ENCODE data around the gene SMAP2.

The SMAP2 gene

DNA sequence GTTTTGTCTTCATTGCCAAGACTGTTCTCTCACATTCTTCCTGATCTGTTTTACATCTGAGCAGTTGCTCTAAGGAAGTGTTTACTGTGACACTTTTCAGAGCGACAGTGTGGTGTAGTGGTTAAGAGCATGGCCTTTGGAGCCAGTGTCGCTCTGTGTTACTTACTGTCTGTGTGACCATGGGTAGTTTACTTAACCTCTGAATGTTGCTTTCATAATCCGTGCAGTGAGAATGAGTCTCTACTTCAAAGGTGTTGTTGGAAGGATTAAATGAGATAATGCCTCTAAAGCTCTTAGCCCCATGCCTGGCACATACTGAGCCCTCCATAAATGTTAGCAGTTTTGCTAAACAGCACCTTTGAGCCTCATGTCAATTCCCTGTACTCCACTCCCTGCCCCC is 40.8 kb downstream of the SMAP2 start:
- Histone ChIP-seq H3K36me3 (ENCODE audit: control insufficient read depth in 1 of 2, insufficient read depth in 2 of 2, low read depth in 1 of 2, low read length in 2 of 2) (peaks cover 15 to 76% of the 10 kb centered on the region in 2 experiments), H3K18ac (ENCODE audit: low read depth in 1 of 2, low read length in 2 of 2) (no peak overlapping the region), H2AFZ (ENCODE audit: low read depth, low read length) (no peak overlapping the region), H3K4ac (ENCODE audit: low read depth in 1 of 2, low read length in 2 of 2) (no peak overlapping the region), H3K9me3 (ENCODE audit: control insufficient read depth, low read length) (no peaks in the 10 kb centered on the region), H2BK12ac (ENCODE audit: low read length in 2 of 2) (no peak overlapping the region), H3K4me1 (ENCODE audit: control insufficient read depth, insufficient read depth, low read depth, low read length) (no peaks in the 10 kb centered on the region), H3K79me1 (replicated peaks; ENCODE audit: low read length, poor library complexity, severe bottlenecking) (peaks cover 7% of the 10 kb centered on the region), H2BK15ac (ENCODE audit: low read depth, poor library complexity, severe bottlenecking) (no peak overlapping the region), H3K23ac (ENCODE audit: low read length in 2 of 2) (no peak overlapping the region), H3K9ac (ENCODE audit: low read length) (no peak overlapping the region), H3K27me3 (ENCODE audit: control insufficient read depth in 1 of 2, insufficient read depth in 1 of 2, low read length in 2 of 2) (no peaks in the 10 kb centered on the region), H4K91ac (ENCODE audit: low read length) (no peak overlapping the region), H2BK120ac (ENCODE audit: low read depth, low read length) (no peak overlapping the region), H4K8ac (ENCODE audit: low read length) (no peak overlapping the region), H3K27ac (ENCODE audit: low read length, poor library complexity, severe bottlenecking) (no peak overlapping the region), H3K14ac (ENCODE audit: low read length in 2 of 2) (no peak overlapping the region), H2AK5ac (ENCODE audit: low read length, severe bottlenecking) (no peak overlapping the region), H2BK5ac (ENCODE audit: low read depth, low read length, poor library complexity, severe bottlenecking) (no peak overlapping the region), H3K4me3 (ENCODE audit: insufficient read depth in 1 of 2, low read depth in 1 of 2, low read length in 2 of 2) (no peak overlapping the region), H3K4me2 (ENCODE audit: low read length, poor library complexity, severe bottlenecking) (no peak overlapping the region)
- DNase-seq, result no peak
- WGBS, result 100% methylated on average over 3 of the region's 3 CpGs

DNA sequence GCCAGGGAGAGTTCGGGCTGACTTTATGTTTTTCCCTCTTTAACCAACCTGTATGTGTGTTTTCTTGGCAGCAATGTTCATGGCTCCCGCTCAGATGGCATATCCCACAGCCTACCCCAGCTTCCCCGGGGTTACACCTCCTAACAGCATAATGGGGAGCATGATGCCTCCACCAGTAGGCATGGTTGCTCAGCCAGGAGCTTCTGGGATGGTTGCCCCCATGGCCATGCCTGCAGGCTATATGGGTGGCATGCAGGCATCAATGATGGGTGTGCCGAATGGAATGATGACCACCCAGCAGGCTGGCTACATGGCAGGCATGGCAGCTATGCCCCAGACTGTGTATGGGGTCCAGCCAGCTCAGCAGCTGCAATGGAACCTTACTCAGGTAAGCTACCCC is 43.2 kb downstream of the SMAP2 start:
- 98% methylated on average over 4 of the region's 4 CpGs for WGBS
- Histone ChIP-seq H3K79me1 (replicated peaks; ENCODE audit: low read length, poor library complexity, severe bottlenecking) (peaks cover 5% of the 10 kb centered on the region), H3K18ac (ENCODE audit: low read depth in 1 of 2, low read length in 2 of 2) (no peak overlapping the region), H2BK15ac (ENCODE audit: low read depth, poor library complexity, severe bottlenecking) (no peak overlapping the region), H3K27ac (ENCODE audit: low read length, poor library complexity, severe bottlenecking) (no peak overlapping the region), H3K9me3 (ENCODE audit: control insufficient read depth, low read length) (no peaks in the 10 kb centered on the region), H2BK120ac (ENCODE audit: low read depth, low read length) (no peak overlapping the region), H2AK5ac (ENCODE audit: low read length, severe bottlenecking) (no peak overlapping the region), H2AFZ (ENCODE audit: low read depth, low read length) (no peak overlapping the region), H3K4me1 (ENCODE audit: control insufficient read depth, insufficient read depth, low read depth, low read length) (no peaks in the 10 kb centered on the region), H4K8ac (ENCODE audit: low read length) (no peak overlapping the region), H3K23ac (ENCODE audit: low read length in 2 of 2) (no peak overlapping the region), H4K91ac (ENCODE audit: low read length) (no peak overlapping the region), H3K36me3 (ENCODE audit: control insufficient read depth in 1 of 2, insufficient read depth in 2 of 2, low read depth in 1 of 2, low read length in 2 of 2) (peaks cover 17 to 68% of the 10 kb centered on the region in 2 experiments), H3K4me2 (ENCODE audit: low read length, poor library complexity, severe bottlenecking) (no peak overlapping the region), H3K4ac (ENCODE audit: low read depth in 1 of 2, low read length in 2 of 2) (no peak overlapping the region), H3K9ac (ENCODE audit: low read length) (no peak overlapping the region), H2BK5ac (ENCODE audit: low read depth, low read length, poor library complexity, severe bottlenecking) (no peak overlapping the region), H3K27me3 (ENCODE audit: control insufficient read depth in 1 of 2, insufficient read depth in 1 of 2, low read length in 2 of 2) (no peaks in the 10 kb centered on the region), H3K14ac (ENCODE audit: low read length in 2 of 2) (no peak overlapping the region), H2BK12ac (ENCODE audit: low read length in 2 of 2) (no peak overlapping the region), H3K4me3 (ENCODE audit: insufficient read depth in 1 of 2, low read depth in 1 of 2, low read length in 2 of 2) (no peak overlapping the region)
- no peak for DNase-seq

DNA sequence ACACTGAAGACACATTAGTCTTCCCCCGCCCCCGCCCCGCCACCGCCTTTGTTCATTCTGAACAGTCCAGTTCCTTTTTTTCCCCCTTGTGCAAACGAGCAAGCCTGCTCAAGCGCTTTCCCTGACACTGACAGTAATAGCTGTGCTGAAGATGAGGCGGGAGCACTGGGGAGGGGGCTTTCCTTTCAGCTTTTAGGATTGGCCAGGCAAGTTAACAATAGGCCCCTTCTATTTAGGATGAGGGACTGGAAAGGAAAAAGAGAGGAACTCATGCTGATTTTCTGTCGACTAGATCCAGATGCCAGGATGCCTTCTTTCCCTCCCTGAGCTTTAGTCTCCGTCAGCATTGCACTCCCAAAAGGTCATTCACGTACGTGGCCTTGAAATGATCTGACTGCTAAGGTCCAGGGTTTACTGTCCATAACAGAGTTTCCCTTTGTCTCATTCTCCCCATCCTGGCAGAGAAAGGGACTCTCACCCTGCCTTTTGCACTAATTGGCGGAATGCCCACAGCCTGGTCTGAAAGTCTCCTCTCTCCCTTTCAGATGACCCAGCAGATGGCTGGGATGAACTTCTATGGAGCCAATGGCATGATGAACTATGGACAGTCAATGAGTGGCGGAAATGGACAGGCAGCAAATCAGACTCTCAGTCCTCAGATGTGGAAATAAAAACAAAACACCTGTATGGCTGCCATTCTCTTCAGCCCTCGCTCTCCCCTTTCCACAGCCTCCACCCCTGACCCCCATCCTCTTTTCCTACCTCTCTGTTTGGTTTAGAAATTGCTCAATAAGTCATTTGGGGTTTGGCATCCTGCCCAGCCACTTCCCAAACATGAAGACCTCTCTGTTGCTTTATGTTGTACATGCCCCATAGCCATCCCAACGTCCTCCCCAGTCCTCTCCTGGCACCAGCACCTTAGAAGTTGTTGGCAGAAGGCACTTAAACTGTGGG is 48.2 kb downstream of the SMAP2 start:
- H3K4ac ChIP-seq (ENCODE audit: low read depth in 1 of 2, low read length in 2 of 2), result no peak overlapping the region
- H3K18ac ChIP-seq (ENCODE audit: low read depth in 1 of 2, low read length in 2 of 2), result no peak overlapping the region
- no peaks in the 10 kb centered on the region for H3K9me3 ChIP-seq (ENCODE audit: control insufficient read depth, low read length)
- WGBS, result 88% methylated on average over 15 of the region's 15 CpGs
- no peak for DNase-seq
- H2BK120ac ChIP-seq (ENCODE audit: low read depth, low read length), result no peak overlapping the region
- H3K79me1 ChIP-seq (replicated peaks; ENCODE audit: low read length, poor library complexity, severe bottlenecking), result no peaks in the 10 kb centered on the region
- no peak overlapping the region for H3K4me2 ChIP-seq (ENCODE audit: low read length, poor library complexity, severe bottlenecking)
- H3K4me3 ChIP-seq (ENCODE audit: insufficient read depth in 1 of 2, low read depth in 1 of 2, low read length in 2 of 2), result no peak overlapping the region
- H4K91ac ChIP-seq (ENCODE audit: low read length), result no peak overlapping the region
- H2AFZ ChIP-seq (ENCODE audit: low read depth, low read length), result no peak overlapping the region
- no peak overlapping the region for H2AK5ac ChIP-seq (ENCODE audit: low read length, severe bottlenecking)
- H3K36me3 ChIP-seq (ENCODE audit: control insufficient read depth in 1 of 2, insufficient read depth in 2 of 2, low read depth in 1 of 2, low read length in 2 of 2), result peaks cover 12 to 71% of the 10 kb centered on the region in 2 experiments
- no peak overlapping the region for H2BK12ac ChIP-seq (ENCODE audit: low read length in 2 of 2)
- H3K14ac ChIP-seq (ENCODE audit: low read length in 2 of 2), result no peak overlapping the region
- no peak overlapping the region for H2BK5ac ChIP-seq (ENCODE audit: low read depth, low read length, poor library complexity, severe bottlenecking)
- no peak overlapping the region for H4K8ac ChIP-seq (ENCODE audit: low read length)
- no peak overlapping the region for H2BK15ac ChIP-seq (ENCODE audit: low read depth, poor library complexity, severe bottlenecking)
- H3K27ac ChIP-seq (ENCODE audit: low read length, poor library complexity, severe bottlenecking), result no peak overlapping the region
- H3K27me3 ChIP-seq (ENCODE audit: control insufficient read depth in 1 of 2, insufficient read depth in 1 of 2, low read length in 2 of 2), result no peaks in the 10 kb centered on the region
- no peak overlapping the region for H3K23ac ChIP-seq (ENCODE audit: low read length in 2 of 2)
- no peak overlapping the region for H3K9ac ChIP-seq (ENCODE audit: low read length)
- H3K4me1 ChIP-seq (ENCODE audit: control insufficient read depth, insufficient read depth, low read depth, low read length), result no peaks in the 10 kb centered on the region

DNA sequence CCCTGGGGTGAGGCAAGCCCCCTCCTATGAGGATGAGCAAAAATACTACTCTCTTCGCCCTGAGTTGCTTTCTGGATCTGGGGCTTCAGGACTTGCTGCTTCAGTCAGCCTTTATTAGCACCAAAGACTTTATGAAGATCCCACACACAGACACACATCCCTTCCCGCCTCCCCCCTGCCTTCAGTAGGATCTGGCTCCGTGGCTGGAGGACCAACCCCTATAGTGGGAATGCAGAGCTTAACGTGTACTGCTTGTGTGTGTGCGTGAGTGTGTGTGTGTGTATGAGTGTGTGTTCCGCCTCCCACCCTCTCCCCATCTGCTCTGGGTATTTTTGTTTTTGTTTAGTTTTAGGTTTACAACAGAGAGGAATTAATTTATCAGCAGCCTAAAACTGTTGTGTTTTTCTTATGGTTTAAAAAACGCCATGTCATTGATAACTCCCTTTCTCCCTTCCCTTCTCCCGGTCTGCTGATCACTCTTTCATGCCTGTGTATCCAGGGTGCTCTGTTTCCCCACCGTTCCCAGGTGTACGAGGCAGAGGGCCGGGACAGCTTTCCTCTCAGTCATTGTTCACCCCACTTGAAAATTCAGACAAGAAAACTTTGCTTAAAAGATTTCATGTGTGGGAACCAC is 49.2 kb downstream of the SMAP2 start:
- 88% methylated on average over 9 of the region's 11 CpGs for WGBS
- H2BK12ac ChIP-seq (ENCODE audit: low read length in 2 of 2), result no peak overlapping the region
- peaks cover 9 to 61% of the 10 kb centered on the region in 2 experiments for H3K36me3 ChIP-seq (ENCODE audit: control insufficient read depth in 1 of 2, insufficient read depth in 2 of 2, low read depth in 1 of 2, low read length in 2 of 2)

More for the DNA sequence above, 49.2 kb downstream of the SMAP2 start:
- no peak for DNase-seq
- Histone ChIP-seq H2BK120ac (ENCODE audit: low read depth, low read length) (no peak overlapping the region), H3K4ac (ENCODE audit: low read depth in 1 of 2, low read length in 2 of 2) (no peak overlapping the region), H2AK5ac (ENCODE audit: low read length, severe bottlenecking) (no peak overlapping the region), H3K27ac (ENCODE audit: low read length, poor library complexity, severe bottlenecking) (no peak overlapping the region), H3K9me3 (ENCODE audit: control insufficient read depth, low read length) (no peaks in the 10 kb centered on the region), H4K8ac (ENCODE audit: low read length) (no peak overlapping the region), H4K91ac (ENCODE audit: low read length) (no peak overlapping the region), H3K14ac (ENCODE audit: low read length in 2 of 2) (no peak overlapping the region), H3K79me1 (replicated peaks; ENCODE audit: low read length, poor library complexity, severe bottlenecking) (no peaks in the 10 kb centered on the region), H2BK15ac (ENCODE audit: low read depth, poor library complexity, severe bottlenecking) (no peak overlapping the region), H3K23ac (ENCODE audit: low read length in 2 of 2) (no peak overlapping the region), H3K4me2 (ENCODE audit: low read length, poor library complexity, severe bottlenecking) (no peak overlapping the region), H3K4me3 (ENCODE audit: insufficient read depth in 1 of 2, low read depth in 1 of 2, low read length in 2 of 2) (no peak overlapping the region), H3K4me1 (ENCODE audit: control insufficient read depth, insufficient read depth, low read depth, low read length) (no peaks in the 10 kb centered on the region), H3K27me3 (ENCODE audit: control insufficient read depth in 1 of 2, insufficient read depth in 1 of 2, low read length in 2 of 2) (no peaks in the 10 kb centered on the region), H2AFZ (ENCODE audit: low read depth, low read length) (no peak overlapping the region), H2BK5ac (ENCODE audit: low read depth, low read length, poor library complexity, severe bottlenecking) (no peak overlapping the region), H3K9ac (ENCODE audit: low read length) (no peak overlapping the region), H3K18ac (ENCODE audit: low read depth in 1 of 2, low read length in 2 of 2) (no peak overlapping the region)

Data from mesenchymal stem cell (in vitro differentiated cells and primary cell).